ENCODE results near the gene ENO3. TPM values are rescaled to one million over a fixed set of nuclear protein-coding genes. Genes with fewer than 3 reads are reported as not detected.

The ENO3 gene
- total and polyA plus RNA-seq, 5 experiments from 2014 or later: 1.5 to 36.7 (median 3.0) TPM

DNA sequence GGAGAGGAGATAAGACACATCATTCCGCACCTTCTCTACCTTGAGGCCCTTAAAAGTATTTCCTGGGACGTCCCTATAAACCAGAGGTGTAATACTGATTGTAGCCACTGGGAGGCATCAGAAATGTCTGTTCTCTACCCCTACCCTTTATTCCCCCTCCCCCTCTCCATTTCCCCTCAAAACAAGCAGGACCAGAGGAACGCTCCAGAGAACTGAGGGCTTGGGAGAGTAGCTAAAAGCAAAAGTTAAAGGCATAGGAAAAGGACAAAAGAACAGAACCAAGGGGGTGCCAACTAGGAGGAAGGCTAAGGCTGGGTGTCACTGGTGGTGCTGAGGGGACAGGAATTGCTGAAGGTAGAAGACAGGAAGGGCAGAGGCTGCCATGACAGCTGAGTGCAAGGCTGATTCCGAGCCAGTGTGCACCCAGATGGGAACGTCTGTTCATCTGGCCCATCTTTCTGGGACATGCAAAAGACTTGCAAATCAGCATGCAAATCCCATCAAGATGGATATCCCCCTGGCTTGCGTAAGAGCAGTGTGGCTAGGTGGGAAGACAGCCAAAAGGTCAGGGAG is 29.8 kb downstream of the ENO3 start:
- H3K4me3 Mint-ChIP-seq: peak overlapping the region in 6 of 10 donors; percentile 6 to 80 (median 33)
- peaks cover 18 to 38% (median 25%) of the 10 kb centered on the region in 4 donors for H3K4me1 Mint-ChIP-seq
- peaks cover 0 to 70% (median 8%) of the 10 kb centered on the region in 3 donors for H3K36me3 Mint-ChIP-seq
- H3K27ac Mint-ChIP-seq: peak overlapping the region; percentile 23 to 92 (median 82)
- POLR2A ChIA-PET: interaction anchor here (0.6 to 6.0 kb wide), 6 partner anchors 9 to 217 kb away, joined by 3 to 37 read pairs (median 4); partner anchors contain the start of genes ENO3, PFN1 and SPAG7
- no peaks in the 10 kb centered on the region for H3K27me3 Mint-ChIP-seq
- ATAC-seq: peak; percentile 84 to 87
- H3K9me3 Mint-ChIP-seq: no peaks in the 10 kb centered on the region
- peak in 8 of 10 donors; percentile 33 to 74 (median 62) for DNase-seq

DNA sequence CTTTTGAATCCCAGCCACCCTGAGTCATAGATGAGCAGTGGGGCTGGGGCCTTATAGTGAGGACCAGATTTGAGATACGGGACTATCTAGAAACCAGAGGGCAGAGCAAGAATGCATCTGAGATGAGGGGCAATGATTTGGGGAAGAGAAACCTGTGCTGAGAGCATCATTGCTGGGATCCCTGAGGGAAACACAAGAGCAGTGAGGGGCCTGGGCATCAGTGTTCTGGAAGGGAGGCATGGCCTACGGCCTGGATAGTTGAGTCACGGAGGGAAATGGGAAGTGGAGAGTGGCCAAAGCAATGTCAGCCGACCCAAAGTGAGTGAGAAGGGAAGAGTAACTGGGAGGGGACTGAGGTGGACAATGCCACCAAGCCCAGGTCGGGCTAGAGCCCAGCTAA is 31.4 kb downstream of the ENO3 start:
- H3K27me3 Mint-ChIP-seq: no peaks in the 10 kb centered on the region
- H3K9me3 Mint-ChIP-seq: no peaks in the 10 kb centered on the region
- peaks cover 22 to 48% (median 38%) of the 10 kb centered on the region in 4 donors for H3K4me1 Mint-ChIP-seq
- DNase-seq (no peak), ATAC-seq (no peak)
- H3K36me3 Mint-ChIP-seq: peaks cover 0 to 64% (median 6%) of the 10 kb centered on the region in 3 donors
- peak overlapping the region in 4 of 10 donors; percentile 59 to 79 (median 68) for H3K27ac Mint-ChIP-seq
- POLR2A ChIA-PET: no interaction called here
- no peak overlapping the region for H3K4me3 Mint-ChIP-seq

DNA sequence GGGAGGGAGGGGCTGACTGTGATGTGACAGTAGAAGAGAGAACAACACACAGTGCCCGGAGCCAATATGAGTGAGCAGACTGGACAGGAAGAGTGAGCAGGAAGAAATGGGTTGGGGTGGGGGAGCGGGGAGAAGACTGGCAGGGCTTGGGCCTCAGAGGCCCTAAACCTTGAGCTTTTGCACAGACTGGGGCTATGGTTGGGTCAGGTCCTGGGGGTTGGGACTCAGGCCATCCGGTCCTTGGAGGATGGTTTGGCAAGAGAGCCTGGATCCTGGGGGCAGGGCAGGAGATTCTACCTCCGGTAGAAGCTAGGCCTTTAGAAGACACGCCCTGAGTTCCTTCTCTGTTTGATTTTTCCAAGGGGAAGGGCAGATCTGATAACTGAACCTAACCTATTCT is 35.5 kb downstream of the ENO3 start:
- POLR2A ChIA-PET: interaction anchor here (0.6 to 5.7 kb wide), 12 partner anchors 9 to 86 kb away, joined by 3 to 42 read pairs (median 4); partner anchors contain the start of genes INCA1, KIF1C, PFN1 and RNF167
- peaks cover 28 to 53% (median 45%) of the 10 kb centered on the region in 4 donors for H3K4me1 Mint-ChIP-seq
- H3K4me3 Mint-ChIP-seq: peak overlapping the region; percentile 83 to 97 (median 91)
- H3K27me3 Mint-ChIP-seq: no peaks in the 10 kb centered on the region
- DNase-seq (peak in 1 of 10 donors; percentile 42), ATAC-seq (no peak)
- H3K36me3 Mint-ChIP-seq: peaks cover 0 to 33% (median 0%) of the 10 kb centered on the region in 3 donors
- H3K9me3 Mint-ChIP-seq: no peaks in the 10 kb centered on the region
- peak overlapping the region; percentile 84 to 97 (median 94) for H3K27ac Mint-ChIP-seq

DNA sequence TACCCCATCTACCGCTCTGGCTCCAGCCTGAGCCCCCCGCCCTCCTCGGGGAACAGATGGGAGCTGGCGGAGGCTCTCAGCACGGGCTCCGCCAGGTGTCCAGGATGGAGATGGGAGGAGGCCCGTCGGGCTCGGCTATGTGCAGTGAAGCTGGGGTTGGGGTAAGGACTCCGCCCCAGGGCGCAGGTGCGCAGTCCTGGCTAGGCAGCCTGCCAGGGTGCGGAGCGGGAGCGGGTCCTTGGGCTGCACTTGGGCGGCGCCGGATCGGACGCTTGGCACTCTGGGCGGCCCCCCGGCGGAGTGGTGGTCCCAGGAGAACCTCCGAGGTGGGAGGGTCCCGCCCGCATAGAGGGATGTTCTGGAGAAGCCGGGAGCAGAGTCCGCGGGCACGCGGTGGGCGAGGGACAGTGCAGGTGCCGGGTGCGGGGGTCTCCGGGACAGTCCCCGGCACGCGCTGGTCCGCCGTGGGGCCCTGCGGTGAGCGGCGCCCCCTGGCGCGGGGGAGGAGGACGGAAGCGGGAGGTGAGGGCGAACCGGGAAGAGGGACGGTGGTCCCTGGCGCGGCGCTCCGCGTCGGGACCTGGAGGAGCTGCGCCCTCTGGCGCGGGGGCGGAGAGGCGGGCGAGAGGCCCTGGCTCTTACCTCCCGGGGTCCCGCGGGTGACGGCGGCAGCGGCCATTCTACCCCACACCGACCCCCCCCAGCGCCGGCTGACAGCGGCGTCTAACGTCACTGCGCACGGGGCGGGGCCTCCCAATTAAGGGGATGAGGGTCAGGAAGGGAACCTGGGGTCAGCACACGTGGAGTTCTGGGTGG is 36.2 kb downstream of the ENO3 start, which contains the start of gene CAMTA2:
Gene CAMTA2 (minus strand): TSS at position 725 of the 816 bp plus-strand sequence. CDS start 1,453 bp downstream, outside the sequence.
- Mint-ChIP-seq H3K4me3 (peak within 1 kb of the TSS; percentile 83 to 97 (median 91)), H3K4me1 (peaks cover 30 to 49% (median 42%) of the 10 kb centered on the region in 4 donors), H3K36me3 (peaks cover 0 to 27% (median 0%) of the 10 kb centered on the region in 3 donors), H3K27me3 (no peaks in the 10 kb centered on the region), H3K9me3 (no peaks in the 10 kb centered on the region), H3K27ac (peak within 1 kb of the TSS; percentile 85 to 97 (median 95))
- peak; percentile 89 for ATAC-seq
- POLR2A ChIA-PET: interaction anchor here (0.6 to 5.7 kb wide), 18 partner anchors 8 to 197 kb away, joined by 3 to 42 read pairs (median 4); partner anchors contain the start of genes CHRNE, INCA1, KIF1C and PFN1
- peak; percentile 81 to 93 (median 84) for DNase-seq

DNA sequence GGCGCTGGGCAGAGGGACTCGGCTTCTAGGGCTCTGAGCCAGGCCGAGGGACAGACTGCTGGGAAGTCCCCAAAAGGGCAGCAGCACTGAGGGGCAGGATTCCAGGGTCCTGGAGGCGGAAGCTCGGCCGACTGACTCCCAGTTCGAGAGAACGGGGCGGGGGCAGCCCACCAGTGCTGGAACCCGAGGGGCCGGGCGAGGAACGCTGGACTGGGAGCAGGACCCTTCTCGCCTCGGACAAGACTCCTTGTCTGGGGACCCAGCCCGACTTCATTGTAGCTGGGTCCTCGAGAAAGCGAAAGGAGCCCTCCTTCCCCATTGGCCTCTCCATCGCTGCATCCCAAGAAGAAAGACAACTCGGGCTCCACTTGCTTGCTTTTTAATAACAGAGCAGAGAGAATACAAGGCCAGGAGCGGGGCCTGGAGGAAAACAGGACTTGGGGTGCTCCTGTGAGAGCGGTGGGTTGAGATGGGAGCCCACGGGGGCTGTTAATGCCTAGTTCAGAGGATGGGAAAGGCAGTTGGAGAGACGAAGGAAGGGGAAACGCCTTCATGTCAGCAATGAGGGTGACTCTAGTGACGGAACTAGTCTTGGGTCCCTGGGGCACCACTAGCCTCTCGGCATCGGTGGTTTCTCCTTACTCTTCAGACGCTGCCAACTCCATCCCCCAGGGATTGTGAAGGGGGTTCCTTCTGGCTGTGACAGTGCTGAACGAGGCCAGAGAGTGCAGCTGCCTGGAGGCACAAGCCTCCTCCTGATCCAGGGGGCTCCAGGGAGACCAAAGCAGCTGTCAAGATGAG is 37.0 kb downstream of the ENO3 start:
- peaks cover 30 to 49% (median 40%) of the 10 kb centered on the region in 4 donors for H3K4me1 Mint-ChIP-seq
- no peaks in the 10 kb centered on the region for H3K9me3 Mint-ChIP-seq
- ATAC-seq: peak; percentile 21 to 25
- peak overlapping the region; percentile 83 to 97 (median 91) for H3K4me3 Mint-ChIP-seq
- DNase-seq: peak in 2 of 10 donors; percentile 10
- H3K36me3 Mint-ChIP-seq: peaks cover 0 to 19% (median 0%) of the 10 kb centered on the region in 3 donors
- H3K27me3 Mint-ChIP-seq: no peaks in the 10 kb centered on the region
- POLR2A ChIA-PET: interaction anchor here (0.6 to 5.7 kb wide), 15 partner anchors 10 to 198 kb away, joined by 3 to 42 read pairs (median 4); partner anchors contain the start of genes C17orf107, CHRNE, INCA1 and KIF1C
- peak overlapping the region; percentile 85 to 97 (median 95) for H3K27ac Mint-ChIP-seq

DNA sequence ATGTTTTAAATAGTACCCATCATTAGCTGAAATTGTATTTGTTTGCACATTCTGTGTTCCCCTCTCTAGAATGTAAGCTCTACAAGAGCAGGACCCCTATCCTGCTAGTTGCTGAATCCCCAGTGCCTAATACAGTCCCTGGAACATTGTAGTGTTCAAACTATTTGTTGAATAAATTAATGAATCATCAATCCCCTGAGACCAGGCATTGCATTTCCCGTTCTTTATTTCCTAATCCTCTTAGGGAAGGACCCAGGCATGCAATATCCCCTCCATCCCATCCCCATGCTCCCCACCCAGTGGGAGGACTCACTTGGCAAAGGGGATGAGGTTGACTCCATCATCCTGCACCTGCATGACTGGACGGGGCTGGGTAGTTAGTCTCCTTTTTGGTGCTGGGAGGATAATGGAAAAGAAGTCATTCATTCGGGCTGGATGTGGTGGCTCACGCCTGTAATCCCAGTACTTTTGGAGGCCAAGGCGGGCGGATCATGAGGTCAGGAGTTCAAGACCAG is 43.2 kb downstream of the ENO3 start:
- DNase-seq: no peak
- Mint-ChIP-seq H3K9me3 (no peaks in the 10 kb centered on the region), H3K4me3 (no peak overlapping the region), H3K36me3 (no peaks in the 10 kb centered on the region), H3K27ac (no peak overlapping the region), H3K27me3 (no peaks in the 10 kb centered on the region), H3K4me1 (peaks cover 20 to 28% (median 22%) of the 10 kb centered on the region in 4 donors)
- POLR2A ChIA-PET: interaction anchor here (0.6 to 1.6 kb wide), 2 partner anchors 26 to 664 kb away, joined by 3 to 6 read pairs; partner anchors contain the start of gene SPAG7
- no peak for ATAC-seq

DNA sequence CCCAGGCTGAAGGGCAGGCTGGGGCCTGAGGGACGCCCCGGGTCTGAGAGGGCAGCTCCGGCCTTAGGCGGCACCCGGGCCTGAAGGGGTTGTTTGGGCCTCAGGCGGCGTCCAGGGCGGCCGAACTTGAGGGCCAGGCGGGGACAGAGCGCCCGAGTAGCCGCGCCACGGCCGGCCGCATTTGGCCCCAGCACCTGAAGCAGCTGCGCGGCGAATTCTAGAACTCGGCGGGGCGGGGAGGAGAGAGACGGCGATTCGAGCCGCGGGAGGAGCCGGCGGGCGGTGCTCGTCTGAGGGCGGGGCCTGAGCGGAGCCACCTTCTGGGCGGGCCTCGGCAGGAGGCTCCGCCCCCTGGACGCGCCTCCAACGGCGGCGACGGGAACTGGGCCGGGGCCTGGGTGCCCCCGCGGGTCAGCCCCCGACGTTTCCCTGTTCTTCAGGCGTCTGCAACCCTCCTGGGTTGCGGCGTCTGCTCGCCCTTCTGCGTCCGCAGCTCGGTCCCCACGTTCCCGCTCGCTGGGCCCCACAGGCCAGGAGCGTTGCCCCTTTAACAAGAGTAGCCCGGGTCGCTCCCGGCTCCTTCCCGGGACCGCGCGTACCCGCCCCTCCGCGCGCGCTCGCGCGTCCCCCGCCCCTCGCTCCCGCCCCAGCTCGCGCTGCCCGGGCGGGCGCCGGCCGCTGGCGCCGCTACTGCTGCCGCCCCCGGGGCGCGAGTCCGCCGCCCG is 46.5 kb downstream of the ENO3 start, which contains the start of the genes INCA1 and KIF1C:
Gene INCA1 (minus strand): TSS at position 221 of the 725 bp plus-strand sequence. CDS start 3,085 bp downstream, outside the sequence.
Gene KIF1C (plus strand): TSS at position 649 of the 725 bp plus-strand sequence. CDS start 2,297 bp downstream, outside the sequence.
- H3K4me3 Mint-ChIP-seq: peak within 1 kb of the TSS; percentile 76 to 91 (median 84)
- H3K27ac Mint-ChIP-seq: peak within 1 kb of the TSS; percentile 66 to 95 (median 86)
- DNase-seq: peak; percentile 82 to 96 (median 90)
- H3K9me3 Mint-ChIP-seq: no peaks in the 10 kb centered on the region
- peak; percentile 91 to 95 for ATAC-seq
- H3K4me1 Mint-ChIP-seq: peaks cover 17 to 29% (median 20%) of the 10 kb centered on the region in 4 donors
- no peaks in the 10 kb centered on the region for H3K27me3 Mint-ChIP-seq
- peaks cover 0 to 13% (median 0%) of the 10 kb centered on the region in 3 donors for H3K36me3 Mint-ChIP-seq
- POLR2A ChIA-PET: interaction anchor here (0.8 to 3.2 kb wide), 15 partner anchors 9 to 289 kb away, joined by 3 to 26 read pairs (median 4); partner anchors contain the start of genes C17orf107, CAMTA2, PFN1 and RNF167

DNA sequence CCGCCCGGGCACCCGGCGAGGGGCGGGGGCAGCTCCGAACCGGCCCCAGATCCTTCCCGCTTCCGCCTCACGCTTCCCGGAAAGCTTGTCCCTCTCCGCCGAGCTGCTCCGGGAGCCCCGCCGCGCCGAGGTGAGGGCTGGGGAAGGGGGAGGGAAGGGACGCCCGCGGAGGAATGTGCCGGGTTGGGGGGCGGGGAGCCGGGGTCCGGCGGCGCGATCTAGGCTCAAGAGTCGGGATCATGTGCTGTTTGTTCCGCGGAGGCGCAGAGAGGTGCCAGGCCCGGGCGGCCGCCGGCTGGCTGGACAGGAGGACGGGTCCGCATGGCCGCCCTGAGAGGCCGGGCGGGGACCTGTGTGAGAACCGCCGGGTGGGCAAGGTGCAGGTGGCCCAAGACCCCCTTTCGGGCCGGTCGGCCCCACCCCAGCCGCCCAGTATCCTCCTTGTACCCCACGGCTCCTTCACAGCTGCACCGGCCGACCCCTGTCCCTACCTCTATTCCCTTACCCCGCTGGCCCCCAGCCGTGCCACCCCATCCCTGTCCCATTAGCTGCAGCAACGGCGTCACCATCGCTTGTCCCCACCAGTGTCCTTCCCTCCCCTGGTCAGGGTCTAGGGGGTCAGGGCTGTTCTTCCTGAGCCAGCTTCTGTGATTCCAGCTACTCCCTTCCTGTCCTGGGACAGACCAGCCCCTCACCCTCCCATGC is 47.3 kb downstream of the ENO3 start:
- H3K27me3 Mint-ChIP-seq: no peaks in the 10 kb centered on the region
- peak overlapping the region in 4 of 10 donors; percentile 46 to 87 (median 79) for H3K27ac Mint-ChIP-seq
- DNase-seq (peak in 1 of 10 donors; percentile 7), ATAC-seq (peak in 1 of 2 donors; percentile 3)
- peaks cover 0 to 20% (median 5%) of the 10 kb centered on the region in 3 donors for H3K36me3 Mint-ChIP-seq
- peaks cover 17 to 29% (median 20%) of the 10 kb centered on the region in 4 donors for H3K4me1 Mint-ChIP-seq
- no peaks in the 10 kb centered on the region for H3K9me3 Mint-ChIP-seq
- H3K4me3 Mint-ChIP-seq: peak overlapping the region; percentile 70 to 89 (median 80)
- POLR2A ChIA-PET: interaction anchor here (0.6 to 3.2 kb wide), 17 partner anchors 9 to 290 kb away, joined by 3 to 26 read pairs (median 4); partner anchors contain the start of genes C17orf107, CAMTA2, PFN1 and RNF167

DNA sequence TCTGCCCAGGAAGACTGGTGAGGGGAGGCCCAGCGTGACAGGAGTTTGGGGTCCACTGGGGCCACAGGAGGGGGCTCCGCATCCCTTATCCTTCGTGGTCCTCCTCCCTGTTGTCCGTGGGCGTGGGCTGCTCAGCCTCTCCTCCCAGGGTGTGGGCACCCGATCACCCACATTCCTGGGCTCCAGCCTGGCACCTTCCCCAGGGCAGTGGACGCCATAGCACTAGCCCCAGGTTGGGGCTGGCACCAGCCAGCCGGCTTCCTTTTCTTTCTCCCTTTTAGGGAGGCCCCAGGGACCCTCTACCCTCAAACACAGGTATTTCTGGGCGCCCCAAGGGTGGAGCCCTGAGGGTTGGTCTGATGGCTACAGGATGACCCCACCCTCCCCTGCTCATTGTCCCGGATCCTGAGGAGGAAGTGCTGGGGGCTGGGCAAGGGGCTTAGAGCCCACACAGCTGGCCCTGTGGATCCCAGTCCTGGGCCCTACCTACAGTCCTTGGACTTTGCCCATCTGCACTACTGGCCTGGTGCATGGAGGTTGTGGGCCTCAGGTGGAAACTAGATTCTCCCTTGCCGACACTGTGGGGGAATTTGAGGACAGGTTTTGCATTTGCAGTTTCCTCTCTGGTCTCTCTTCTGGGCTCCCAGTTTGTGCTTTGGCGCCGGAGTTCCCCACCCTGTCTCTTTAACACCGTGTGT is 48.0 kb downstream of the ENO3 start:
- peak overlapping the region; percentile 70 to 89 (median 80) for H3K4me3 Mint-ChIP-seq
- no peaks in the 10 kb centered on the region for H3K9me3 Mint-ChIP-seq
- H3K27me3 Mint-ChIP-seq: no peaks in the 10 kb centered on the region
- peak overlapping the region in 9 of 10 donors; percentile 17 to 87 (median 79) for H3K27ac Mint-ChIP-seq
- H3K4me1 Mint-ChIP-seq: peaks cover 17 to 29% (median 20%) of the 10 kb centered on the region in 4 donors
- POLR2A ChIA-PET: interaction anchor here (0.7 to 3.2 kb wide), 6 partner anchors 10 to 51 kb away, joined by 3 to 26 read pairs (median 12); partner anchors contain the start of genes CAMTA2, PFN1 and SPAG7
- ATAC-seq (peak in 1 of 2 donors; percentile 30), DNase-seq (peak in 2 of 10 donors; percentile 9 to 12)
- peaks cover 2 to 27% (median 5%) of the 10 kb centered on the region in 3 donors for H3K36me3 Mint-ChIP-seq

Measured in naive thymus-derived CD8-positive, alpha-beta T cell (primary cell).